Endothelial cell of umbilical vein (primary cell): ENCODE data around the gene C8B. TPM values are rescaled to one million over a fixed set of nuclear protein-coding genes. Genes with fewer than 3 reads are reported as not detected.

Source experiments
- BruUV-seq: library from RNA; stranded (reverse); fragments of 400-500 nt; replicated peaks from 2 replicates; lab custom pipeline; 2021; lab: Mats Ljungman, UMichigan
- CTCF ChIA-PET: fragments of 300-600, 350-600 bp; sonication (Branson Sonifier 250); formaldehyde crosslinking; loops from one replicate; lab custom pipeline; 2021; ENCODE audit warnings: antibody characterized with exemption, inconsistent platforms; lab: Charles Lee
- POLR2A ChIA-PET: fragments of 300-600, 350-600 bp; sonication (Branson Sonifier 250); formaldehyde crosslinking; loops from one replicate; lab custom pipeline; 2021; ENCODE audit warnings: antibody characterized with exemption, inconsistent platforms; lab: Charles Lee
- DNase-seq: peaks from one replicate; pipeline ENCODE4 v3.0.0-alpha.2; 2011; ENCODE audit warnings: low read depth, low spot score
- FAIRE-seq: peaks from 2 replicates; lab custom pipeline; 2011; peaks lifted over from hg19 to GRCh38; lab: Jason Lieb, UNC
- H2AFZ ChIP-seq: 2 replicates; pipeline ENCODE4 v1.6.0; 2012; ENCODE audit warnings: low read depth, low read length, control low read depth, inconsistent platforms
- H3K27ac ChIP-seq: 2 replicates; pipeline ENCODE4 v1.5.1; 2011; ENCODE audit warnings: low read depth, mild to moderate bottlenecking, control low read depth, low read length, moderate library complexity; ENCODE audit not compliant: insufficient read depth
- H3K27me3 ChIP-seq, 2 experiments: 2 replicates each; pipeline versions ENCODE4 v1.6.0 to v1.6.1; 2011; ENCODE audit warnings: low read length in 2 of 2, mixed read lengths in 1 of 2; ENCODE audit not compliant: control insufficient read depth in 2 of 2, insufficient read depth in 2 of 2
- H3K36me3 ChIP-seq, 2 experiments: 2 replicates in 1 of 2; 3 replicates in 1 of 2; pipeline ENCODE4 v1.5.1; 2011; ENCODE audit warnings: low read length in 2 of 2, mild to moderate bottlenecking in 1 of 2, moderate library complexity in 1 of 2; ENCODE audit not compliant: control insufficient read depth in 2 of 2, insufficient read depth in 2 of 2; ENCODE audit errors: extremely low read depth in 1 of 2
- H3K4me1 ChIP-seq: 3 replicates; pipeline ENCODE4 v1.5.1; 2011; ENCODE audit warnings: mild to moderate bottlenecking, low read length; ENCODE audit not compliant: control insufficient read depth, insufficient read depth; ENCODE audit errors: extremely low read depth
- H3K4me2 ChIP-seq: 2 replicates; pipeline ENCODE4 v1.6.1; 2011; ENCODE audit warnings: low read length, control low read depth, mixed read lengths; ENCODE audit not compliant: insufficient read depth
- H3K4me3 ChIP-seq, 3 experiments: fragments of 200-600 bp in 1 of 3; sonication (generic), shearing (Covaris generic) in 1 of 3; replicated peaks in 1 of 3; 2 replicates each; pipeline ENCODE4 v1.5.1; 2011 to 2016; ENCODE audit warnings: control low read depth in 3 of 3, low read length in 3 of 3, mild to moderate bottlenecking in 2 of 3, inconsistent platforms in 1 of 3, low read depth in 1 of 3, moderate library complexity in 1 of 3; ENCODE audit not compliant: insufficient read depth in 1 of 3
- H3K79me2 ChIP-seq: 2 replicates; pipeline ENCODE4 v1.6.0; 2012; ENCODE audit warnings: low read length, inconsistent platforms; ENCODE audit not compliant: control insufficient read depth, insufficient read depth
- H3K9ac ChIP-seq: replicated peaks from 2 replicates; pipeline ENCODE3; 2011; ENCODE audit warnings: low read length, control low read depth; ENCODE audit not compliant: insufficient read depth; ENCODE audit errors: extremely low read depth
- H3K9me1 ChIP-seq: replicated peaks from 3 replicates; pipeline ENCODE4 v1.6.0; 2011; ENCODE audit warnings: mild to moderate bottlenecking, low read length; ENCODE audit not compliant: control insufficient read depth, insufficient read depth; ENCODE audit errors: extremely low read depth
- H3K9me3 ChIP-seq: replicated peaks from 2 replicates; pipeline ENCODE4 v1.5.1; 2012; ENCODE audit warnings: low read length, inconsistent platforms; ENCODE audit not compliant: control insufficient read depth, insufficient read depth
- H4K20me1 ChIP-seq: replicated peaks from 2 replicates; pipeline ENCODE3; 2011; ENCODE audit warnings: mild to moderate bottlenecking, low read length; ENCODE audit not compliant: control insufficient read depth, insufficient read depth; ENCODE audit errors: extremely low read depth
- CTCF ChIP-seq, 2 donors: IDR thresholded peaks; 1 replicate in 1 of 2; 2 replicates in 1 of 2; pipeline ENCODE4 v1.5.1; 2011; ENCODE audit warnings: low read length in 2 of 2, mild to moderate bottlenecking in 2 of 2, moderate library complexity in 2 of 2, control low read depth in 1 of 2, inconsistent platforms in 1 of 2, low read depth in 1 of 2; ENCODE audit not compliant: insufficient read depth in 1 of 2; ENCODE audit errors: extremely low read depth in 1 of 2
- EZH2 ChIP-seq: IDR thresholded peaks from 2 replicates; pipeline ENCODE4 v1.6.1; 2012; ENCODE audit warnings: borderline replicate concordance, low read depth, mild to moderate bottlenecking, moderate library complexity, low read length, inconsistent platforms; ENCODE audit not compliant: severe bottlenecking
- FOS ChIP-seq: IDR thresholded peaks from 2 replicates; pipeline ENCODE4 v1.6.1; 2011; ENCODE audit warnings: mild to moderate bottlenecking, low read length, moderate library complexity, borderline replicate concordance; ENCODE audit not compliant: insufficient read depth
- GATA2 ChIP-seq: IDR thresholded peaks from 2 replicates; pipeline ENCODE4 v1.7.0; 2011; ENCODE audit warnings: low read depth, mild to moderate bottlenecking, moderate library complexity, mixed read lengths, low read length; ENCODE audit not compliant: insufficient read length, insufficient read depth
- JUN ChIP-seq: IDR thresholded peaks from 2 replicates; pipeline ENCODE4 v1.6.1; 2011; ENCODE audit warnings: borderline replicate concordance, low read depth; ENCODE audit not compliant: insufficient read length, insufficient read depth
- MAX ChIP-seq: IDR thresholded peaks from 2 replicates; pipeline ENCODE4 v1.6.1; 2011; ENCODE audit not compliant: insufficient read depth, insufficient read length
- MYC ChIP-seq: IDR thresholded peaks from one replicate; pipeline ENCODE4 v1.6.1; 2011; ENCODE audit warnings: mild to moderate bottlenecking, low read depth, low read length
- POLR2A ChIP-seq: IDR thresholded peaks from 2 replicates; pipeline ENCODE4 v1.6.1; 2012; ENCODE audit warnings: low read depth, mild to moderate bottlenecking, control low read depth, low read length
- POLR2AphosphoS5 ChIP-seq: IDR thresholded peaks from 2 replicates; pipeline ENCODE4 v1.6.1; 2012; ENCODE audit warnings: low read depth, mild to moderate bottlenecking, control low read depth, low read length, moderate library complexity; ENCODE audit not compliant: insufficient read depth
- dilution Hi-C: fragments of 300-500 bp; cut with MboI; formaldehyde crosslinking; loops from one replicate; pipeline ENCODE4 v1.15.0; 2019; ENCODE audit warnings: low sequenced_read_pairs; ENCODE audit not compliant: extremely low pct_ligation_motif_present
- intact Hi-C: fragments of 100-400 bp; cut with micrococcal nuclease; formaldehyde crosslinking; loops from one replicate; pipeline ENCODE4 v1.10.0; 2022
- polyA plus RNA-seq, 4 experiments: library from polyadenylated mRNA; depleted of rRNA in 3 of 4; stranded (reverse) in 3 of 4; unstranded in 1 of 4; fragments of >200 nt; gene quantifications; 2 replicates each; pipeline versions ENCODE4 v1.2.1 to v1.2.3, GENCODE V29; 2011 to 2012; ENCODE audit warnings: missing spikeins in 1 of 4
- total RNA-seq: library from RNA; stranded (reverse); gene quantifications from 2 replicates; pipeline ENCODE4 v1.2.3, GENCODE V29; 2021

C8B gene
- total and polyA plus RNA-seq, 2 donors (not counting 3 experiments of a cell fraction or from before 2014, with no cell fraction given), result not detected

- TF ChIP-seq GATA2 (no peak), EZH2 (no peak), POLR2A (no peak), CTCF (IDR thresholded peaks at IDR 0.05; ENCODE audit: extremely low read depth in 1 of 2, insufficient read depth in 1 of 2, low read depth in 1 of 2, low read length in 2 of 2) (no peak), MYC (no peak), POLR2AphosphoS5 (no peak), MAX (no peak), JUN (no peak), FOS (no peak)
- intact Hi-C loops, result no loop called here
- Histone ChIP-seq H3K36me3 (no peaks in the 10 kb centered on the region), H3K4me3 (no peak overlapping the region), H3K4me2 (no peak overlapping the region), H4K20me1 (no peaks in the 10 kb centered on the region), H3K27me3 (no peaks in the 10 kb centered on the region), H3K27ac (no peak overlapping the region), H3K9me3 (no peaks in the 10 kb centered on the region), H2AFZ (no peak overlapping the region), H3K9ac (no peak overlapping the region), H3K4me1 (no peaks in the 10 kb centered on the region), H3K9me1 (no peaks in the 10 kb centered on the region), H3K79me2 (no peaks in the 10 kb centered on the region)
- POLR2A ChIA-PET, result no interaction called here
- DNase-seq (no peak), FAIRE-seq (no peak)
- CTCF ChIA-PET, result no interaction called here
- BruUV-seq, result no TSS peak
- dilution Hi-C loops, result no loop called here
Observed at GRCh38 chr1:56922507-56922906, 43.3 kb downstream of the C8B start.
